Measurements from ENCODE around the gene ACAN. TPM values are rescaled to one million over a fixed set of nuclear protein-coding genes. Genes with fewer than 3 reads are reported as not detected.

Gene ACAN
- total RNA-seq, 4 donors from 2014 or later, result 0.05 to 0.25 (median 0.19) TPM; not detected in 1

DNA sequence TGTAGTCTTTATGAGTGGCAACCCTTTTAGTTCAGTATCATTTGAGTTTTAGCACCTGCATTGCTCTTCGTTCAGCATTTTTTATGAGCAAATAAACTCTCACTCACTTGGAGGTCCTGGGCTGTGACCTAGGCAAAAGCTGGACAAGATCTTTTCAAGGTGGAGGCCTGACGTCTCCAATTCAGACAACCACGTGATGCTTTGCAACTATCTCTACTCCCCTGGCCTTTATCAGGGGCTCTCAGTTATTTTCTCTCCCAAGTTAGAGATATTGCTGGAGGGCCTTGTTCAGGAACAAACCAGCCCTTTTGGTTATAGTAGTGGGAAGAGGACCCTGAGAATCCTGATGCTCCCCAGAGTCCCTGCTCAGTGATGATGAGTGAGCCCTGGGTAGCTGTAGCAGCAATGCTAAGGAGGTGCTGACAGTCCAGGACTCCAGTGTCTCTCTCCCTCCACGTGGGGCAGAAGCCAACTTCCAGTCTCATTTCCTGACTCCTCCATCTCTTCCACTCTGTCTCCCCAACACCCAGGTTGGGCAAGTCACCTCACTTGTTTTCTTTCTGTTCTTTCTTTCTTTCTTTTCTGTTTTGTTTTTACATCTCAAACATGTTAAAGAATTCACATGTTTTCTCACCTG is 61.7 kb downstream of the ACAN start:
- peaks cover 2% of the 10 kb centered on the region for H3K27me3 ChIP-seq
- WGBS, result 70% methylated on average over 4 of the region's 4 CpGs
- DNase-seq (ENCODE audit: low spot score in 2 of 2), result no peak

DNA sequence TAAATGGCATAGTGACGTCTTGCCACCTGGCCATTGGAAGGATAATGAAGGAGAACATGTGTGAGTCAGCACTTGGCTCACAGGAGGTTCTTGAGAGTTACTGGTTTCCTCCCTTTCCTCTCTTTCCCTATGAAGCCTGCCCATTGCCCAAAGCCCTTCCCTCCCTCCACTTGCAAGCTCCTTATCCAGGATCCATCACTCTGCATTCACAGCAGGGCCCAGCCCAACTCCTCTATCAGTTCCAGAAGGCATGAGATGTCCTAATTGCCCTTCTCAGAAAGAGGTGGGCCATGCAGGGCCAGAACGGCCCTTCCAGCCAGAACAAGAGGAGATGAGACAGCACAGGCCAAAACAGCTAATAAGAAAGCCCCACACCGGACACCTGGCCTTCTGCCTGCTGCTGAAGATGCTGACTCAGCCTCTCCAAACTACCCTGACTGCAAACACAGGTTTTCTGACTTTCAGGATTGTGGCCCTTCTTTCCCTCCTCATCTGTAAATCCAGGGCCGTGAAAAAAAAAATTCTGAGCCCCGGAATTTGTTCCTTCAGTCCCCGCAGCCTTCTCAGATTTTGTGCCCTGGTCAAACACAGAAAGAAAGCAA is 62.4 kb downstream of the ACAN start:
- Histone ChIP-seq H3K9me3 (no peaks in the 10 kb centered on the region), H3K27ac (no peak overlapping the region), H3K36me3 (no peaks in the 10 kb centered on the region), H3K27me3 (peaks cover 2% of the 10 kb centered on the region), H3K4me1 (no peaks in the 10 kb centered on the region), H3K4me3 (no peak overlapping the region)
- WGBS, result 62% methylated on average over 6 of the region's 6 CpGs
- TF ChIP-seq CTCF (IDR thresholded peaks at IDR 0.05), result no peak
- TF ChIP-seq POLR2AphosphoS5 (IDR thresholded peaks at IDR 0.05), result no peak
- TF ChIP-seq EP300 (IDR thresholded peaks at IDR 0.05), result no peak
- no peak for TF ChIP-seq POLR2A (IDR thresholded peaks at IDR 0.05)
- no peak for DNase-seq (ENCODE audit: low spot score in 2 of 2)

More for the DNA sequence above, 61.7 kb downstream of the ACAN start:
- H3K4me1 ChIP-seq, result no peaks in the 10 kb centered on the region
- no peaks in the 10 kb centered on the region for H3K9me3 ChIP-seq
- no peak overlapping the region for H3K4me3 ChIP-seq
- H3K36me3 ChIP-seq, result no peaks in the 10 kb centered on the region
- TF ChIP-seq CTCF (IDR thresholded peaks at IDR 0.05) (no peak), POLR2A (IDR thresholded peaks at IDR 0.05) (no peak), POLR2AphosphoS5 (IDR thresholded peaks at IDR 0.05) (no peak), EP300 (IDR thresholded peaks at IDR 0.05) (no peak)
- no peak overlapping the region for H3K27ac ChIP-seq

- Histone ChIP-seq H3K9me3 (no peaks in the 10 kb centered on the region), H3K27ac (no peak overlapping the region), H3K4me3 (no peak overlapping the region), H3K4me1 (no peaks in the 10 kb centered on the region), H3K36me3 (no peaks in the 10 kb centered on the region), H3K27me3 (peaks cover 2% of the 10 kb centered on the region)
- 94% methylated on average over 10 of the region's 10 CpGs for WGBS
- DNase-seq (ENCODE audit: low spot score in 2 of 2), result no peak
- TF ChIP-seq EP300 (IDR thresholded peaks at IDR 0.05) (no peak), CTCF (IDR thresholded peaks at IDR 0.05) (no peak), POLR2A (IDR thresholded peaks at IDR 0.05) (no peak), POLR2AphosphoS5 (IDR thresholded peaks at IDR 0.05) (no peak)
These were observed 63.2 kb downstream of the ACAN start for GRCh38 chr15:88866295-88866881.

- H3K27me3 ChIP-seq, result peaks cover 7% of the 10 kb centered on the region
- no peaks in the 10 kb centered on the region for H3K36me3 ChIP-seq
- no peak overlapping the region for H3K4me3 ChIP-seq
- 93% methylated on average over 12 of the region's 14 CpGs for WGBS
- no peak overlapping the region for H3K27ac ChIP-seq
- no peak for DNase-seq (ENCODE audit: low spot score in 2 of 2)
- no peaks in the 10 kb centered on the region for H3K4me1 ChIP-seq
- TF ChIP-seq POLR2AphosphoS5 (IDR thresholded peaks at IDR 0.05), result no peak
- TF ChIP-seq POLR2A (IDR thresholded peaks at IDR 0.05), result no peak
- no peak for TF ChIP-seq EP300 (IDR thresholded peaks at IDR 0.05)
- TF ChIP-seq CTCF (IDR thresholded peaks at IDR 0.05), result no peak
- no peaks in the 10 kb centered on the region for H3K9me3 ChIP-seq
These were observed 68.1 kb downstream of the ACAN start for GRCh38 chr15:88871313-88871712.

DNA sequence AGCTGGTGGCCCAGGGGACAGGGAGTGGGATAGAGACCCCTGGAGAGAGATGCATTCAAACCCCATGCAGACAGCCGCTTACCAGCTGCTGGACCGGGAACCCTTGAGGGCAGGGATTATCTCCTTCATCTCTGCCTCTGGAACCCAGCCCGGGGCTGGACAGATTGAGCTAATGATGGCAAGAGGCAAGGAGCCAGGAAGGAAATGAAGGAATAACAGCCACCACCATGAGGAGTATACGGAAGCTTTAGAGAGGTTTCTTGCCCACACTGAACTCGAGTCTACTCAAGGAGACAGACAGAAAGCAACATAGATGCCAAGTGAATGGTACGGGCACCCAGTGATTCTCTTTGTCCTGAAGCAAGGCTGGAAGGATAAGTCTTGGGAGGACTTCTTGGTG is 68.9 kb downstream of the ACAN start:
- Histone ChIP-seq H3K4me1 (no peaks in the 10 kb centered on the region), H3K27ac (no peak overlapping the region), H3K9me3 (no peaks in the 10 kb centered on the region), H3K36me3 (no peaks in the 10 kb centered on the region), H3K27me3 (peaks cover 7% of the 10 kb centered on the region), H3K4me3 (no peak overlapping the region)
- DNase-seq (ENCODE audit: low spot score in 2 of 2), result no peak
- TF ChIP-seq POLR2A (IDR thresholded peaks at IDR 0.05) (no peak), POLR2AphosphoS5 (IDR thresholded peaks at IDR 0.05) (no peak), CTCF (IDR thresholded peaks at IDR 0.05) (no peak), EP300 (IDR thresholded peaks at IDR 0.05) (no peak)
- WGBS, result 72% methylated on average over 6 of the region's 6 CpGs

Data from suprapubic skin (tissue), 4 donors.